ENCODE data around the gene DHCR7.

DNA sequence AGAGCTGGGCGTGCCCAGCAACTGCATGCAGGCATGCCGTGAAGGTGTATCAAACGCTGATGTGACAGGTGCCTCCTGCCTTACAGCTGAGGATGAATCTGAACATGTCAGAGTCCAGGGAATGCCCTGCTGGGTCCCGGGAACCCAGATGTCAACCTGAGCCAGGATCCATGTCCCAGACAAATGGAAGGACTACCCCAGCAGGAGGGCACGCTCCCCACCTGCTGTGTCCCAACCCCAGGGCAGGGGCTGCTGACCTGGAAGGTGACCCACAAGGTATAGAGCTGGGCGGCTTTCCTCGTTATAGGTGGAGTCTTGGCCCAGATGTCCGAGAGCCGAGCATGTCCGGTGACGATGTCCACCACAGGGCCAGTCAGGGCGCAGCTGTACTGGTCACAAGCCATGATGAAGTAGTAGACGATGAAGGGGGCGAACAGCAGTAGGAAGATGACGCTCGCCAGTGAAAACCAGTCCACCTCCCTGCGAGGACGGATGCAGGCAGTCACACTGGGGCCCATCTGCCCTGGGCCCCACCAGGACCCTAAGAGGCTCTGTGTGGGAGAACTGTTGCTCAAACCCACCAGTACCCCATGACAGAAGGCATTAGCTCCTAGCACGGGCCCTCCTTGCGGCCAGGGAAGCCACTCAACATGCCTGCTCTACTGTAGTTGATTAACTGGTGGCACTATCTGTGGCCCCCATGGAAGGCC, 4.3 kb downstream of the DHCR7 start:
- TF ChIP-seq EZH2 (IDR thresholded peaks at IDR 0.05; ENCODE audit: borderline replicate concordance) (no peak), EZH2phosphoT487 (IDR thresholded peaks at IDR 0.05; ENCODE audit: low read depth, severe bottlenecking, unreplicated experiment) (no peak)
- TF ChIP-seq, protein P1, sequence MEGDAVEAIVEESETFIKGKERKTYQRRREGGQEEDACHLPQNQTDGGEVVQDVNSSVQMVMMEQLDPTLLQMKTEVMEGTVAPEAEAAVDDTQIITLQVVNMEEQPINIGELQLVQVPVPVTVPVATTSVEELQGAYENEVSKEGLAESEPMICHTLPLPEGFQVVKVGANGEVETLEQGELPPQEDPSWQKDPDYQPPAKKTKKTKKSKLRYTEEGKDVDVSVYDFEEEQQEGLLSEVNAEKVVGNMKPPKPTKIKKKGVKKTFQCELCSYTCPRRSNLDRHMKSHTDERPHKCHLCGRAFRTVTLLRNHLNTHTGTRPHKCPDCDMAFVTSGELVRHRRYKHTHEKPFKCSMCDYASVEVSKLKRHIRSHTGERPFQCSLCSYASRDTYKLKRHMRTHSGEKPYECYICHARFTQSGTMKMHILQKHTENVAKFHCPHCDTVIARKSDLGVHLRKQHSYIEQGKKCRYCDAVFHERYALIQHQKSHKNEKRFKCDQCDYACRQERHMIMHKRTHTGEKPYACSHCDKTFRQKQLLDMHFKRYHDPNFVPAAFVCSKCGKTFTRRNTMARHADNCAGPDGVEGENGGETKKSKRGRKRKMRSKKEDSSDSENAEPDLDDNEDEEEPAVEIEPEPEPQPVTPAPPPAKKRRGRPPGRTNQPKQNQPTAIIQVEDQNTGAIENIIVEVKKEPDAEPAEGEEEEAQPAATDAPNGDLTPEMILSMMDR (IDR thresholded peaks at IDR 0.05; ENCODE audit: poor library complexity), result no peak

Data from hepatocyte (in vitro differentiated cells).